Measurements from ENCODE around the gene PPIE. TPM values are rescaled to one million over a fixed set of nuclear protein-coding genes. Genes with fewer than 3 reads are reported as not detected.

PPIE gene
- 100 to 1,000 TPM in 2 of 3 donors, 10 to 100 TPM in 1; 99.6 to 177 (median 133) TPM for polyA plus RNA-seq

DNA sequence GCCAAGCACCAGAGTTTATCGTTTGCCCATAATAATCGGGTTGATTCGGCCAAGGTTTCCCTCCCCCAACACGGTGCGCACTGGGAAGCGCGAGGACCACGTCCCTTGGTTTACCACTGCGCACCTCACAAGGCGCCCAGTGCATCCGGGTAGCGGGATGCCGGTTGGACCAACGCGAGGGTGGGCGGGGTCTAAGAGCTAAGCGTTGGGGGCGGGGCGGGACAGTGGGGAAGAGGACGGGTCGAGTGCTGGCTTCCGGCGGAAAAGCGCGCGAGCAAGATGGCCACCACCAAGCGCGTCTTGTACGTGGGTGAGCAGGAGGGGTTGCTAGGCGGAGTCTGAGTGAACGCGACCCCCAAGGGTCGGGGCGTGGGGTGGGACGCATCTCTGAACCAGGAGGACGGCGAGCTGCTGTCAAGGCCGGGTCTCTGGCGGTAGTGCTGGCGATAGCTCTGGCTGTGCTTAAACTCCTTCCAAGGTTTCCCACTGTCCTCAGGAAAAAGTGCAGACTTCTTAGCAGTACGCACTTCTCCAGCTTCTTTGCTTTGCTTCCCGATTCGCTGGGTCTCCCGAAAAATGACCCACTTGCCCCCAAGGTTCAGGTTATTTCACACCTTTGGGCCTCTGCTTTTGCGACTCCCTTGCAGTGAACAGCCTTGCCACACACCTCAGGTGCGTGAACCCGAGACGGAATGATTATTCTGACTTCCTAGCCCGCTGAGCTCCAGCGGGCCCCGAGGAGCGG lies at the start of gene PPIE:
PPIE (plus strand) TSS at position 261 of the 745 bp plus-strand sequence; CDS start at position 280, 19 bp downstream.
- Mint-ChIP-seq H3K4me1 (peaks cover 54 to 63% of the 10 kb centered on the region in 2 donors), H3K36me3 (peaks cover 14 to 29% (median 14%) of the 10 kb centered on the region in 3 donors), H3K27me3 (ENCODE audit: low read depth in 3 of 3) (peaks cover 4 to 11% (median 7%) of the 10 kb centered on the region in 3 donors), H3K4me3 (peak within 1 kb of the TSS; percentile 96 to 98 (median 97)), H3K27ac (peak within 1 kb of the TSS; percentile 84 to 98 (median 94)), H3K9me3 (peaks cover 0 to 2% (median 0%) of the 10 kb centered on the region in 6 donors)
- peak; percentile 75 to 82 (median 76) for DNase-seq

DNA sequence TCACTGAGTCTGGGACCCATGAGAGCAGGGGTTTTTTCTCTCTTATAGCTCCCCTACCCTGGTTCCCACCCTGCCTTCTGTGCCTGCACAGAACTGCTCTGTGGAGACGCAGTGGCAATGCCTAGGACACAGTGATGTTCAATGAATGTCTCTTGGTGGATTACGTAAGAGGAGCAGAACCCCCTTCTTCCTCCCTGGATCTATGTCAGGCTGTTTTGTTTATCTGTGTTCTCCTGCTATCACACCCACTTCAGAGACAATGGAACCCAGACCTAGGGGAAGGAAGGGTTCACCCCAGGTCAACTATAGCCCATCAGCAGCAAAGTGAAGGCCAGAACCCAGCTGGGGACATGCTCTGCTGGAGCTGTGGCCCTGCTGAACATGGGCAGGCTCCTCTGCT lies 49.5 kb upstream of the PPIE start:
- Mint-ChIP-seq H3K4me1 (peaks cover 9 to 17% of the 10 kb centered on the region in 2 donors), H3K27ac (no peak overlapping the region), H3K4me3 (no peak overlapping the region), H3K36me3 (peaks cover 0 to 4% (median 0%) of the 10 kb centered on the region in 3 donors), H3K9me3 (peaks cover 0 to 4% (median 0%) of the 10 kb centered on the region in 6 donors), H3K27me3 (ENCODE audit: low read depth in 3 of 3) (peaks cover 9 to 26% (median 17%) of the 10 kb centered on the region in 3 donors)
- DNase-seq, result no peak

DNA sequence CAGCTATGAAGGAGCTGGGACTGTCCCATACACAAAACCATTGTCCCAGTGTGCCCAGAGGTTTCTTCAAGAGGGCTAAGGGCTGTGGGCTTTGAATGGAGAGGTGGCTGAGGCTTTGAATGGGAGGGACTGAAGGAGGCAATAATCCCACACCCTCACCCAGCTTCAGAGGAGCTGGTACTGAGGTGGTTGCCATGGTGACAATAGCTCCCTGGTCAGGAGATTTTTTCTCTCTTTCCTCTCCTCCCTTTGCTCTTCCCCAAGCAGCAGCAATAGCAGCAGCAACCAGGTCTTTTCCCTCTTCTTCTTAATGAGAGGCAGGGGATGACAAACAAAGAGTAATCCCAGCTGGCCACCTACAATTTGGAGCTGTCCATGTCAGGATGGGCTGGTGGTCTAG lies 49.0 kb upstream of the PPIE start:
- no peak for DNase-seq
- Mint-ChIP-seq H3K4me3 (peak overlapping the region in 2 of 5 donors; percentile 18 to 61), H3K9me3 (peaks cover 0 to 4% (median 0%) of the 10 kb centered on the region in 6 donors), H3K27ac (no peak overlapping the region), H3K36me3 (peaks cover 0 to 4% (median 0%) of the 10 kb centered on the region in 3 donors), H3K27me3 (ENCODE audit: low read depth in 3 of 3) (peaks cover 9 to 25% (median 17%) of the 10 kb centered on the region in 3 donors), H3K4me1 (peaks cover 8 to 17% of the 10 kb centered on the region in 2 donors)

DNA sequence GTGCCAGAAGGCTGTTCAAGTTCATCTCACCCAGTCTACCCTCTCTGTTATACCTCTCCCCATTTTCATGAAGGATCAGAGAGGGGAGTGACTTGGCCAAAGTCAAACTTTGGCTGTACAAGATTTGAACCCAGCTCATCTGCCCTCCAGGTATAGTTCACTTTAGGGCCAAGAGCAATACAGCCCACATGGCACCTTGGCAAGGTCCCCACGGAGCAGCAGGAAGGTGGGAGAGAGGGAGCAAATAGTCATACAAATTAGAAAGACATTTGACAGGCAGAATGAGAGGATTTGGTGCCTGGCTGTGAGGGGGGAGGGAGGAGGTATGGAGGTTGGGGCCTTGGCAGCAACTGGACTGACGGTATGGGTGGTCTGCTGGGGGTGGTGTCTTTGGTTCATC lies 48.5 kb upstream of the PPIE start:
- H3K4me1 Mint-ChIP-seq, result peaks cover 5 to 13% of the 10 kb centered on the region in 2 donors
- no peak for DNase-seq
- peaks cover 0 to 5% (median 0%) of the 10 kb centered on the region in 6 donors for H3K9me3 Mint-ChIP-seq
- peaks cover 0 to 4% (median 0%) of the 10 kb centered on the region in 3 donors for H3K36me3 Mint-ChIP-seq
- peaks cover 10 to 23% (median 17%) of the 10 kb centered on the region in 3 donors for H3K27me3 Mint-ChIP-seq (ENCODE audit: low read depth in 3 of 3)
- peak overlapping the region; percentile 42 to 65 (median 61) for H3K4me3 Mint-ChIP-seq
- no peak overlapping the region for H3K27ac Mint-ChIP-seq

DNA sequence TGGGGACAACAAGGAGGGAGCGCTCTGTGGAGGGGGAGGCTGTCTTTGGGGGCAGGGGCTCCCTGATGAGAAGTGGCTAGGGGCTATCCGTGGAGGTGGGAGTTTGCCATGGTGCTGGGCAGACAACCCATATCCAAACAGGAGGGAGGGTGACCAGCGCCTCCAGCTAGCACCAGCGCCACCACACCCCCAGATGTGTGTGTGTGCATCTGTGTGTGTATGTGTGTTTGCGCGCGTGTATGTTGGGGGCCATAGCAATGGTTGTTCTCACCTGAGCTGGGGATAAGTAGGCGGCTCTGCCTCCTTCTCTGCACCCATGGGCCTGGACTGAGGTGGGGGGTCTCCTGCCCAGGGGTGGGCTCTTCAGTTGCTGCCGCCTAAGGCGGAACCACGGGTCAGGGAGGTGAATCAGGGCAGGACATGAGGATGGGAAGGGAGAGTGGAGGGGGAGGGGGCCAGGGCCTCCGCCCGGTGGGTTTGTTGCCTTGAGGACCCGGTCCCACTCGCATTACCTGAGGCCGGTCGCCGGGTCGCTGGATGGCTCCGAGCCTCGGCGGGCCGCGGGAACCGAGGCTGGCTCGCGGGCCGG lies 47.8 kb upstream of the PPIE start:
- H3K27ac Mint-ChIP-seq, result no peak overlapping the region
- H3K4me3 Mint-ChIP-seq, result peak overlapping the region; percentile 58 to 72 (median 65)
- H3K27me3 Mint-ChIP-seq (ENCODE audit: low read depth in 3 of 3), result peaks cover 12 to 23% (median 21%) of the 10 kb centered on the region in 3 donors
- DNase-seq, result no peak
- H3K36me3 Mint-ChIP-seq, result peaks cover 0 to 4% (median 0%) of the 10 kb centered on the region in 3 donors
- H3K9me3 Mint-ChIP-seq, result peaks cover 0 to 5% (median 0%) of the 10 kb centered on the region in 6 donors
- H3K4me1 Mint-ChIP-seq, result peaks cover 5 to 13% of the 10 kb centered on the region in 2 donors

DNA sequence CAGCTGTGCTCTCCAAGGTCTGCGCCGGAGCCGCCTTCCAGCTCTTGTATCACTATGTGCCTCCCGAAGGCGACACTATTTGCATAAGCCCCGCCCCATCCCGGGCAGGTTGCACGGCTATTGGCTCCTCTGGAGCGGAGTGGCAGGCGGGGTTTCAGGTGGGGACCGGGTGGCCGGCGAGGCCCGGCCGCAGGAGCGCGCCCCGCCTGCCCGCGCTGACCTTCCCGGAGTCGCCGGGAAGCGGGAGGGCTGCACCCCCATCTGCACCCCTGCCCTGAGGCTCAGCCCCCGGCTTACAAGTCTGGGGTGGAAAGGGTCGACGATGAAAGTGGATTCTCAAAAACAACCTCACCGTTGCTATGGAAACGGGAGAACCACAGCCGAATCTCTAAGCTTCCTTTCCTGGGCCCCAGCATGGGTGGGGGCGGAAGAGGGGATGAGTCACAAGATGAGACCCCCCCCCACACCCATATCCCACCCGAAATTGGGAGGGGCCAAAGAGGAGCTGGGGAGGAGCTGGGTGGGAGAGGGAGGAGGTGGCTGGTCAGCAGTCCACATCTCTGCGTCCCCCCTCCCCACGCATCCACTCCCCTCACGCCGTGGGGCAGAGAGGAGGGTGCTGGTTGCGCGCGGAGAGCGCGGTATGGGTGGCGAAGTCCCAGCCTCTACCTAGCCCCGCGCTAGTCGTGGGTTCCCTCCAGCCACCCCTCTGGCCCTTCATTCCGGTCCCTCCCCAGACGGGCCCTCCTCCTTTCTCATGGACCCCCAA lies 47.1 kb upstream of the PPIE start, which contains the start of gene HPCAL4:
HPCAL4 (minus strand) TSS at position 51 of the 769 bp plus-strand sequence. CDS start 6,830 bp downstream, outside the sequence.
- Mint-ChIP-seq H3K4me1 (peaks cover 5 to 13% of the 10 kb centered on the region in 2 donors), H3K4me3 (peak within 1 kb of the TSS; percentile 58 to 72 (median 66)), H3K27ac (no peak within 1 kb of the TSS), H3K27me3 (ENCODE audit: low read depth in 3 of 3) (peaks cover 8 to 23% (median 23%) of the 10 kb centered on the region in 3 donors), H3K9me3 (peaks cover 0 to 5% (median 0%) of the 10 kb centered on the region in 6 donors), H3K36me3 (no peaks in the 10 kb centered on the region)
- DNase-seq, result peak; percentile 76 to 81 (median 81)

DNA sequence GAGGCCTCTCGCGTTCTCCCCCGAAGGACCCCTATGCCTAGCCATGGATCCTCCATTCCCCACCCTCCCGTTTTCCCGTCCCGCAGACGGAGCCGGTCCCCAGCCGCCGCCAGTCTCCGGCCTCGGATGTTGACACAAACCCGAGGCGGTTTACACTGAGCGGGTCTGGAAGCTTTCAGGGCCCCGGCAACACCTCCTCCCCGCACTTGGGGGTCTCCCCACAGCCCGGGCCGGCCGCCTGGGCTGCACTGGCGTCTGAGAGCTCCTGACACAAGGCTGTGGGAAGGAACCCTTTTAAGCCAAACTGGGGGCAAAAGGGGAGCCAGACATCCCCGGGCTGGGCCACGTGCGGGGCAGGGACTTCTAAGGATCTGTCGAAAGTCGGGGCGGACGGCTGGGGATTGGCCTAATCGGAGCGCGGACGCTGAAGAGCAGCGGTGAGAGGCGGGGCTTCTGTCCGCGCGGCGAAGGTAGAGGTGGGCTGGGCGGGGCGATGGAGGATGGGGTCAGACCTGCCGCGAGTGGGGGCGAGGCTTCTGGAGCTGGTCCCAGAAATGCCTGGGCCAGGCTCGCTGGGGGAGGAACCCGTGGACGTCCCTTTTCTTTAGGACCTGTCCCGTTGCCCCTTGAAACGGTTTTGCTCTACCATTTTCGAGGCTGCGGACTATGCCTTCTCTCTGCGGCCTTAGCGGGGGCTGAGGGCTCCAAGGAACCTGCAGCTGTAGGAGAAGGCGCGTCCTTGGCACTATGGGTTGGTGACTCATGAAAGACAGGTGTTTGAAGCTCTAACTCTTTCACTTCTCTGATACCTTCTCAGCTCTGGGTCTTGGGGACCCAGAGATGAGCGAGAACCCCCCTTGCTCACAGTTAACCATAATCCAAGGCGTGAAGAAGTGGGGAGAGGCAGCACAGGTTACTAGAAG lies 46.3 kb upstream of the PPIE start:
- peak overlapping the region in 1 of 6 donors; percentile 17 for H3K27ac Mint-ChIP-seq
- peak overlapping the region; percentile 46 to 72 (median 58) for H3K4me3 Mint-ChIP-seq
- DNase-seq, result peak in 2 of 3 donors; percentile 7
- peaks cover 11 to 23% (median 19%) of the 10 kb centered on the region in 3 donors for H3K27me3 Mint-ChIP-seq (ENCODE audit: low read depth in 3 of 3)
- no peaks in the 10 kb centered on the region for H3K36me3 Mint-ChIP-seq
- H3K9me3 Mint-ChIP-seq, result peaks cover 0 to 5% (median 0%) of the 10 kb centered on the region in 6 donors
- peaks cover 5 to 13% of the 10 kb centered on the region in 2 donors for H3K4me1 Mint-ChIP-seq

DNA sequence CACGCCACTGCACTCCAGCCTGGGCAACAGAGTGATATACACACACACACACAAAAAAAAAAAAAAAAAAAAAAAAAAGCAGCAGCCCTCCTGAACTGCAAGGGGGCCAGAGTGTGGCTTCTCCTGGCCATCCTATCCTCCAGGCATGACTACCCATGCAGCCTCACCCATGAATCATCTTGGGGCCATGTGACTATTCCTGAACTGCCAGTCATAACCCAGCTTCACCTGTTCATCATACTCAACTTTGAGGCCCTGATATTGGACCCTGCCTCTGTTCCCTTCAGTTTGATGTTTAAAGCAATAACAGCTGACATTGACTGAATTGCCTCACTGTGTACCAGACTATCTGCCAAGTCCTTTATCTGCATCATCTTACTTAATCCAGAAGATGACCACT lies 44.7 kb upstream of the PPIE start:
- H3K27ac Mint-ChIP-seq, result no peak overlapping the region
- DNase-seq, result no peak
- H3K36me3 Mint-ChIP-seq, result no peaks in the 10 kb centered on the region
- peaks cover 7 to 23% (median 14%) of the 10 kb centered on the region in 3 donors for H3K27me3 Mint-ChIP-seq (ENCODE audit: low read depth in 3 of 3)
- H3K4me1 Mint-ChIP-seq, result peaks cover 5 to 13% of the 10 kb centered on the region in 2 donors
- peak overlapping the region in 1 of 5 donors; percentile 11 for H3K4me3 Mint-ChIP-seq
- peaks cover 0 to 3% (median 0%) of the 10 kb centered on the region in 6 donors for H3K9me3 Mint-ChIP-seq

DNA sequence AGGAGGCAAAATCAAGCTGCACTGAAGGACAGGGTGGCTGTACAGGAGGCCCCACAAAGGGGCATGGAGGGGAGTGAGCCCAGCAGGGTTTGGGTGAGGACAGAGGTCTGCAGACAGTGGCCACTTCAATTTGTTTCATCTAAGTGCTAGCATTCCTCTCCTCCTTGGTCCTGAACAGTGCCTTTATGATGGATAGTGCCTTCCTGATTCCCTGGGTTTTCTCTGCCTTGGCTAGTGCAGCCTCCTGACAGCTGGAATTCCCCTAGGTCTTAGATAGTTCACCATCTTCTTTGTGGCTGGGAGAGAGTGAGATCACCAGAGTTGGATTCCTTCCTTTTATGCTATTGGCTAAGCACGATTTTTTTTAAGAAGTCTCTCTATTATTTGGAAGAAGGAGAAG lies 43.7 kb upstream of the PPIE start:
- no peak overlapping the region for H3K4me3 Mint-ChIP-seq
- H3K9me3 Mint-ChIP-seq, result peaks cover 0 to 3% (median 0%) of the 10 kb centered on the region in 6 donors
- no peaks in the 10 kb centered on the region for H3K36me3 Mint-ChIP-seq
- peaks cover 5 to 13% of the 10 kb centered on the region in 2 donors for H3K4me1 Mint-ChIP-seq
- peaks cover 7 to 21% (median 9%) of the 10 kb centered on the region in 3 donors for H3K27me3 Mint-ChIP-seq (ENCODE audit: low read depth in 3 of 3)
- no peak overlapping the region for H3K27ac Mint-ChIP-seq
- no peak for DNase-seq

DNA sequence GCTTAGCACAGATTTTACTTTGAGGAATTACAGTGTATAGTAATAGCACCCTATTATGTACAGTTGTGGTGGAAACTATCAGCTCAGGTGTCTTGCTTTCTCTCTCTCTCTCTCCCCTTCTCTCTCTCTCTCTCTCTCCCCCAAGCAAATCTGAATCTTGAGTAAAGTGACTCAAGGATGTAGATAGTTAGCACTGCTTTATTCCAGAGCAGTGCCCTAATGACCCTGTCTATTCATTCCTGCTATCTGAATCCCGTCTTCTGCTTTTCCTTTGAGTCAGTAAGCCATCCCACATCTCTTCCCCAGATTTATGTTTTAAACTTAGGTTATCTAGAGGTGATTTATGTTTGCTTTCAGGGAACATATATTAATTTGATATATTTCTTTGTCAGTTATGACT lies 42.2 kb upstream of the PPIE start:
- H3K27ac Mint-ChIP-seq, result no peak overlapping the region
- DNase-seq, result no peak
- H3K4me1 Mint-ChIP-seq, result peaks cover 5% of the 10 kb centered on the region in 2 donors
- no peaks in the 10 kb centered on the region for H3K36me3 Mint-ChIP-seq
- no peak overlapping the region for H3K4me3 Mint-ChIP-seq
- peaks cover 0 to 3% (median 0%) of the 10 kb centered on the region in 6 donors for H3K9me3 Mint-ChIP-seq
- peaks cover 0 to 15% (median 10%) of the 10 kb centered on the region in 3 donors for H3K27me3 Mint-ChIP-seq (ENCODE audit: low read depth in 3 of 3)

DNA sequence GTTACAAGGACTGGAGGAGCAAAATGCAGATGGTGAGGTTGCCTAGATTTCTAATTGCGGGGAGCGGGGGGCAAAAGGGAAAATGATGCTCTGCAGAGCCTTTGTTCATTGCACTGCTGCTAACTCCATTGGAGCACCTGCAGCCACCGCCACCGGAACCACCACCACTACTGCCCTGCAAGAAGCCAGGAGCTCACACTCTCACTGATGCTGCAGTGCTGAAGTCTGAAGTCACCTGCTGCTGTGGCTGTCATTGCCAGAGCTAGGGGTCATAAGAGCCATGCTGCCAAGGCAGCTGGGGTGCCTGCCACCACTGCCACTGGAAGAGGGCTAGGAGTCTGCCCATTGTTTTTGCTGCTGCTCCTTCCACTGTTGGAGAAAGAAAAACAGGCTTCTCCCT lies 40.1 kb upstream of the PPIE start:
- Mint-ChIP-seq H3K4me3 (no peak overlapping the region), H3K27me3 (ENCODE audit: low read depth in 3 of 3) (peaks cover 9 to 14% (median 9%) of the 10 kb centered on the region in 3 donors), H3K4me1 (no peaks in the 10 kb centered on the region), H3K9me3 (peaks cover 0 to 1% (median 0%) of the 10 kb centered on the region in 6 donors), H3K27ac (no peak overlapping the region), H3K36me3 (no peaks in the 10 kb centered on the region)
- no peak for DNase-seq

DNA sequence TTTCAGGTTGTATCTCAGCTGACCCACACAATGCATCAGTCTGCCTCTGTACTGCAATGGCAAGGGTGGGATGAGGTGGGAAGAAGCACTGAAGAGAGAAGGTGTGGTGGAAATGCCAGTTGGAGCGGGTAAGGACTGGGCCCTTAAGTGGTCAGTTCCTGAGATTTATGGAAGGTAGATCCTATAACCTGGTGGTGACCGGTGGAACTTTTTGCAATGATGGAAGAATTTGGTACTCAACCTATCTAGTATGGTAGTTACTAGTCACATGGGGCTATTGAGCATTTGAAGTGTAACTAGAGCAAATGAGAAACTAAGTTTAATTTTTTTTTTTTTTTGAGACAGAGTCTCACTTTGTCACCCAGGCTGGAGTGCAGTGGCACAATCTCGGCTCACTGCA lies 39.3 kb upstream of the PPIE start:
- Mint-ChIP-seq H3K27me3 (ENCODE audit: low read depth in 3 of 3) (peaks cover 9 to 14% (median 9%) of the 10 kb centered on the region in 3 donors), H3K36me3 (no peaks in the 10 kb centered on the region), H3K4me1 (no peaks in the 10 kb centered on the region), H3K9me3 (peaks cover 0 to 1% (median 0%) of the 10 kb centered on the region in 6 donors), H3K4me3 (no peak overlapping the region), H3K27ac (no peak overlapping the region)
- DNase-seq, result no peak

All from immature natural killer cell (primary cell).